NCI-H82 (cell line): ENCODE measurements around the gene ELL.

ENCODE experiments used
- DNase-seq: peaks from one replicate; lab custom pipeline; 2025; lab: John Stamatoyannopoulos, UW

ELL gene

DNA sequence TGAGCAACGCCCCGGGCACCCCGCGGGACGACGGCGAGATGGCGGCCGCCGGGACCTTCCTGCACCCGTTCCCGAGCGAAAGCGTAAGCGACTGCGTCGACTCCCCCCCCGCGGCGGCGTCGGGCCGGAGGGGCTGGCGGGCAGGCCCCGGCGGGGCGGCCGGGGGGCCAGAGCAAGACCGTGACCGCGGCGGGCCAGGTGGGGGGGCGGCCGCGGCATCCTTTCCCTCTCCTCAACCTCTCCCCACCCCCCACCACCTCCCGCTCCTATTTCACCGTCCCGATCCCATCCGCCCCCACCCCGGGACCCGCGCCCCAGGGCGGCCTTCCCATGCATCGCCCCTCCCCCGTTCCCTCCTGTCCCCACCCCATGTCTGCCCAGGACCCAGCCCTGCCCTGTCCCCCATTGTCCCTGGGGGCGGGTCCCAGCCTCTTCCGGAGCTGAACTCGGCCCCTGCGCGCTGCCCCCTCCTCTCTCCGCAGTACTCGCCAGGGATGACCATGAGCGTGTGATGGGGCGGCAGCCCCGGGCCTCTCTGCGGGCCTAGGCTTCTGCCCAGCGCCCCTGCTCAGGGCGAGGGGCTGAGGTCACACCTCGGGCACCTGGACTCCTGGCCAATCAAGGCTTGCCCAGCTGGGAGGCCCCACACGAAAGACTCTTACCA, 88.0 kb downstream of the ELL start:
- DNase-seq = no peak

DNA sequence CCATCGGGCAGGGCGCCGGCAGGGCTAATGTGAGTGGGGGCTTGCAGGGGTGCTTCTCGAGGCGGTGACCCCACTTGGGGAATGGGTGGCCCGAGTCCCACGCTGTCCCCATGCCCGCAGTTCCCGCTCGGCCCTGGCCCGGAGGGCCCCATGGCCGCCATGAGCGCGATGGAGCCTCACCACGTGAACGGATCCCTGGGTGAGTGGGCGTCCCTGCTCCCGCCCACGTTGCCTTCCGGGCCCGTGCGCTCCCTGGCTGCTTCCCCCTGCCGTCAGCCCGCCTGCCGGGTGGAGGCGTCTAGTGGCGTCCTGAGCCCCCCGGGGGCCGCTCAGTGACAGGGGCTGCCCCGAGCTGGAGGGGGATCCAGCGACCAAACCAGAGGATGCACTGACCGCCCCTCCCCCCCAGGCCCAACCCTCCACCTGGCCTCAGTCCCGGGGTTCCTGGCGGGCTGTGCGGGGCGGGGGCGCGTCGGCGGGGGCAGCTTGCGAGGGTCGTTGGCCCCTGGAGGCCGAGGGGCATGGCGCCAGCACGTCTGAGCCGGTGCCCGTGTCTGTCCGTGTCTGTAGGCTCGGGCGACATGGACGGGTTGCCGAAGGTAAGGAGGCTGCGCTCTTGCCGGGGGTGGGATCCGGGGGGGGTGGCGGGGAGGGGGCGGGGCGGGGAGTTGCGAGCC, 88.7 kb downstream of the ELL start:
- no peak for DNase-seq

DNA sequence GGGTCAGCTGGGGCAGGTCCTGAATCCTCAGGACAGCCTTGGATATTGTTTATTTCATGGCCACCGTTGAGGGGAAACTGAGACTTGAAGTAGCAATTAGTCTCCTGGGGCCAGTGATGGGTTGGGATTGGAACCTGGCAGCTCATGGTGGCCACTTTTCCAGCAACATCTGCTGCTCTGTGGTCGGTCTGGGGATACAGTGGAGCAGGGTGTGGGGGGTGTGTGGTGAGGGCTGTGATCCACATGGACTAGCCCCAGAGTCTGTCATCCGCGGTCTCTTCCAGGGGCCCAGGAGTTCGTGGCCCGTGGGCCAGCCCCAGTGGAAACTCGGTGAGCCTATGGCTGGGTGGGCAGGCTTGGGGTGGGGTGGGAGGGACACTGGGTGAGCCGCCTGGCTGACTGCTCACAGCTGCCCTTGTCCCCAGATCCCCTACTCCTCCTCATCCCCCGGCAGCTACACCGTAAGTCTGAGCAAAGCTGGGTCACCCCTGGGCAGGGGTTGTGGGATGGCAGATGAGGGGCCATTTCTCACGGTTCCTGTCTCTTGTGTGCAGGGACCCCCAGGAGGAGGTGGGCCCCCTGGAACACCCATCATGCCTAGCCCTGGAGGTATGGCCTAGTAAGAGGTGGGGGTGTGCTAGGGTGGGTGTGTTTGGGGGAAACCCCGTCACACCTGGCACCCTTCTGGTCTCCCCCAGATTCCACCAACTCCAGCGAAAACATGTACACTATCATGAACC, 89.4 kb downstream of the ELL start:
- DNase-seq = no peak

DNA sequence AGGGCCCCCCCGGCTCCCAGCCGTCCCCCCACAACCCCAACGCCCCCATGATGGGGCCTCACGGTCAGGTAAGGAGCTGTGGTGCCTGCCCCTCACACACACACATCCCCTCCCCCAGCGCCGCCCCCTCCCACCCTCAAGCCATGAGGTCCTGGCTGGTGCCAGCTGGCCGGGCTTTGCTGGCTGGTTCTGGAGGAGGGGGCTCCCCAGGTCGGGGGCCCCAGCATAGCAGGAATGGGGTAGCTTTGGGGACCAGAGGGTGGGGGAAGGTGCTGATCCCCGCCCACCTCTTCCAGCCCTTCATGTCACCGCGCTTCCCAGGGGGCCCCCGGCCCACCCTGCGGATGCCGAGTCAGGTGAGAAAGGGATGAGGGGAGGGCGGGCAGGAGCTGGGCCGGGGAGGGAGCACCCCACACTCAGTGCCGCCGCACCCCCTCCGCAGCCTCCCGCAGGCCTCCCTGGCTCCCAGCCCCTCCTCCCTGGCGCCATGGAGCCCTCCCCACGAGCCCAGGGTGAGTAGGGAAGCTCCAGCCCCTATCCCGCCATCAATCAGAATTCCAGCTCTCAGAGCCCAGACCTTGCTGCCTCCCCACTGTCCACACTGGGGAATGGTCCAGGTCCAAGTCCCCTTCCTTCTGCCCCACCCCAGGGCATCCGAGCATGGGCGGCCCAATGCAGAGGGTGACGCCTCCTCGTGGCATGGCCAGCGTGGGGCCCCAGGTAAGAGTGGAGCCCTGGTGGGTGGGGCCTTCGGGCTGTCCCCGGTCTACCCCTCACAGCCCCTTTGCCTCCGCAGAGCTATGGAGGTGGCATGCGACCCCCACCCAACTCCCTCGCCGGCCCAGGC, 90.3 kb downstream of the ELL start:
- DNase-seq = no peak

DNA sequence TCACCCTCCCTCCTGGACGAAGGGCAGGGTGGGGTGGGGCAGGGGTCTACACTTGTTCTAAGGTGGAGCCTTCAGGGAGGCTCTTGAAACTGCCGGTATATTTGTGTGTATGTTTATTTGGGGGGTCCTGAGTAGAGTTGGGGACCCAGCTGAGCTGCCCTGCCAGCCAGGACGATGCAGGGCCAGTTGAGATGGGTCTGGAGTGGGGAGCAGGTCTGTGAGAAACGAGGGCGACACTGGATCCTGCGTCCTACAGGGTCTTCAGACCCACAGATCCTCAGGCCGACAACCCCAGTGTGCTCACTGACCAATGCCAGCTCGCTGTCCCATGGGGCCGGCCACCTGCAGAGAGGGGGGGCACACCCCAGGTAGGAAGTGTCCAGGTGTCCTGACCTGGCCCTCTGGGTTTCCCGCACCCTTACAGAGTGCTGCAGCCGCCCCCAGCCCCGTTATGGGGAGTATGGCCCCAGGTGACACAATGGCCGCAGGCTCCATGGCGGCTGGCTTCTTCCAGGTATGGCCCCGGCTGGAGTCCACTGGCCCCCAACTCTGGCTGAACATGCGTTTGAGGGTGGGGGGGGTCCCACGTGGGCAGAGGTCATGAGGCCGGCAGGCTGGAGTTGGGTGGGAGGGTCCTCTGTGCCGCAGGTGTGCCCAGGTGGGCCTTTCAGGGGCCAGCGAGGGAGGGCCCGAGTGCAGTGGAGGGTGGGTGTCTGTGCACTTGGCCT, 91.3 kb downstream of the ELL start:
- no peak for DNase-seq

DNA sequence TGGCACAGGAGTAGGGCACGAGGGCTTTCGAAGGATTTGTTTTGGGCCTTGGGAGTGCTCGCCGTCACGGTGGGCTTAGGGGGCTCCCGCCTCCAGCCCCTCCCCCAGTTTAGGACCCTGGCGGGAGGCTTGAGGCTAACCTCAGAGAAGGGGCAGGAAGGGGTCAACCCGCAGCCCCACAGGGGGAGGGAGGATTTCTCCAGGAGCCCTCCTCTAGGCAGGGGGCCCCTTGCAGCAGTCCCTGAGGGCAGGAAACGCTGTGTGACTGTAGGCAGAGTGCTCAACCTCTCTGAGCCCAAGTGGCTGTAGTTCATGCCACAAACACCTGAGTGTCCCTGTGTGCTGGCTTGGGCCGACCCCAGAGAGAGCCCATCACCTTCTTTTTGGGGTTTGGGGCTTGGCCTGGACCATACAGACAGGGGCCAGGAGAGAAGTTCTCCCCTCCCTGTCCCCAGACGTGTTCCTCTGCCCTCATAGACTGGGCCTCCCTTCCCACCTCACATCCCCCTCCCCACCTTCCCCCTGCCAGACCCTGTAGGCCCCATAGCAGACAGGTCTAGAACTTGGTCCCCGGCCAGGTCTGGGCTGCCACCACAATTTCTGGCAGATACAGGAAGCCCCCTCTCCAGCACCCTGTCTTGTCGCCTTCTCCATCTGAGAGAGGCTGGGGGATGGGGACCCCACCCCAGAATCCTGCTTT, 92.0 kb downstream of the ELL start:
- DNase-seq = no peak

DNA sequence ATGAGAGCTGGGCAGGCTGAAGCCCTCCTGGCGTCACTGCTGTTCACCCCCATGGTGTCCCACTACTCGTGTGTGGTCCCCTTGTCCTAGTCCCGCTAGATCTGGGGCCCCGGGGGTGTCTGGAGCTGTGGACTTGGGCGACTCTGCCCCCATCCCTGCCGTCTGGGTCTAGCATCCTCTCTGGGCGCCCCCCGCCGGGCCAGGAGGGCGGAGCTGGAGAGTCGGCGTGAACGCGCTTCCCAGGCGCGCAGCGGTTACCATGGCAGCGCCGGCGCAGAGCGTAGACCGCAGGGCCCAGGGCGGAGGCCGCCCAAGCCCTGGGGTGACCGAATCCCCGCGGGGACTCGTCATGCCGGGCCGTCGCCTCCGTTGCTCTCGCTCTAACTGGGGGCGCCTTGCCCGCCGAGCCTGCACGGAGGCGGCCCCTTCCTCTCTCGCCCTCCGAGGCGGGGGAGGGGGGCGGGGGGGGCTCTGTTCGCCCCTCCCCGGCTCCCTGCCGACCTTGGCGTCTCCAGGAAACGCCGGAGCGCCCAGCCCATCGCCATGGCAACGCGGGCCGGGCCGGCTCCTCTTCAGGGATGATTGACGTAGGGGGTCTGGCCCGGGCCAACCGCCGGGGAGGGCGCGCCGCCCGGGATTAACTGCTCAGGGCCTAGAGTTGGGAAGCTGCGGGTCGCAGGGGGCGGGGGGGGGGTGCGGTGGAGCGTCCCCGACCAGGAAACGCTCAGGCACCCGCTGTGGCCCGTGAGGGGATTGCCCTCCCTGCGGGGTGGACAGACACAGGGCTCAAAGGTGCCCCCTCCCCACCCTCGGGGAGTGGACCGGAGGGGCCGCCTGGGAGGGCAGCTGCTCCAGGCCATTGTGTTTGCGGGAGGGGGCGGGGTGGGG, 92.8 kb downstream of the ELL start:
- peak; percentile 98 for DNase-seq

DNA sequence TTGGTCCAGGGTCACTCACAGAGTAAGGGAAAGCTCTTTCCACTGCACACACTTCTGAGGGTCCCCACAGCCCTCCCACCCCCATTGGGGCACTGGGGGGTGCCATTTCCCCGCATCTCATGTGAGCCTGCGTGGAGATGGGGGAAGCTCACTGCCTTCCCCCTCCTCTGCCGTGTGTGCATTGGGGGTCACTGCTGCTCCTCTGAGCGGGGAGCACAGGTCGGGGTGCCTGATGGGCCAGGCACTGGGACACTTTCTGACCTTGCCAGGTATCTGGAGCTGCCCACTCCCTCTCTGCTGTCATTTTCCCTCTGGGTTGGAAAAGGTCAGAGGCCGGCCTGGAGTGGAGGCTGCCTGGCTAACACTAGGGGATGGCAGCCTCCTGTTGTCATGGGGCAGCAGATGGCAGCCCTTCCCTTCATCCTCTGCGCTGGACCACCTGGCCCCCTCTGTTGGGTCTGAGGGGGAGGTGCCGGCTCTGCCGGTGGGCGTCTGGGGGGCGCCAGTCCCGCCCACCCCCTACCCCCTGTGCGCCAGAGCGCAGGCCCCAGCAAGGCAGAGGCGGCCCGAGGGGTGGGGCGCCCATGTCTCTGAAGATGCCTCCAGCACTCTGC, 93.6 kb downstream of the ELL start:
- peak; percentile 93 for DNase-seq

- no peak for DNase-seq
These were observed 94.1 kb downstream of the ELL start for GRCh38 chr19:18427743-18428113.

- no peak for DNase-seq
These were observed 94.7 kb downstream of the ELL start for GRCh38 chr19:18427080-18427742.

DNA sequence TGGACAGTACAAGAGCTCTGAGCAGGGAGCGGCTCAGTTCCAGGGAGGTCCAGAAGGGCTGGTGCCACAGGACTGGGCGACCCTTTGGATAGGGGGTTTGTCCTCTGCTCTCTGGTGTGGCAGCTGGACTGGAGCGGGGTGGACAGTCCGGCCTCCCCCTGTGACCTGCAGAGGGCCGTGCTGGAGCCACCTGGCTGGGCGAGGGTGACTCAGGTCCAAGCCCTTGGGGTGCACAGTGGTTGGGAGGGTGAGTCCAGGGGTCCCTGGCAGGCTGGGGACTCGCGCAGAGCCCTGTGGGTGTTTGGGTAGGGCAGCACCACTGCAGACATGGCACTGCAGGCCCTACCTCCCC, 95.5 kb downstream of the ELL start:
- no peak for DNase-seq

DNA sequence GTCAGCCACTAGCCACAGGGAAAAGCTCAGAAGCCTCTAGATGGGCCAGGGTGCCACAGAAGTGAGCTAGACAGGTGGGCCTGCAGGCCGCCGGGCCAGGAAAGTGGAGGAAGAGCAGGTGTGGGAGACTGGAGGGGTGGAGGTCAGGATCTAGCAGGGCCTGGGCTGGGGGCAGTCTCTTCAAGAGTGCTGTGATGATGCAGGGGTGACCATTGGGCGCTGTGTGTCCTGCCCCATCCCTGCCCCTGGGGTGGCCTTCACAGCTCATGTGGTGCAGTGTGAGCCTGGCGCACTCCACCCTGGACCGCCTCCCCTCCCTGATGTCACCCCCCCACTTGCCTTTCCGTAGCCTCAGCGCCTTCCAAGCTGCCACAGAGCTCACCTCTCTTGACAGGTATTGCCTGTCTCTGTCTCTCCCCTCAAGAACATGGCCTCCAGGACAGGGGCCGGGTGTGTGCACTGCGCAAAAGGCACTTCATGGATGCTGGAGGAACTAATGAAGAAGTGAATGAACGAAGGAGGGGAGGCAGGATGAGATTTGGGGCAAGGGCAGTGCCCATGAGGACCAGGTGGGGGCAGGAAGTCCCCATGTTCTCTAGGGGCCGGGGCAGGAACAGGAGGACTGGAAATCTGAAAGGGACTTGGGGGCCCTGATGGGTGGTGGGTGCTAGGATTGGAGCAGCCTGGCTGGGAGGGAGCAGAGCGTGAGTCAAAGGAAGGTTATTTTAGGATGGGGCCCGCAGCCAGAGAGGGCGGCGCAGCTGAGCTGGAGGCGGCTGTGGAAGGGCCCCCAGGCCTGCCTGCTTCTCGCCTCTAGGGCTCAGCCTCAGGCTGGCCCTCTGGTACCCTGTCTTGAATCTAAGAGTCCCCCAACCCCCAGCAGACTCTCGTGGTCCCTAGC, 96.1 kb downstream of the ELL start:
- DNase-seq = no peak

- no peak for DNase-seq
These were observed 96.9 kb downstream of the ELL start for GRCh38 chr19:18424890-18425514.

DNA sequence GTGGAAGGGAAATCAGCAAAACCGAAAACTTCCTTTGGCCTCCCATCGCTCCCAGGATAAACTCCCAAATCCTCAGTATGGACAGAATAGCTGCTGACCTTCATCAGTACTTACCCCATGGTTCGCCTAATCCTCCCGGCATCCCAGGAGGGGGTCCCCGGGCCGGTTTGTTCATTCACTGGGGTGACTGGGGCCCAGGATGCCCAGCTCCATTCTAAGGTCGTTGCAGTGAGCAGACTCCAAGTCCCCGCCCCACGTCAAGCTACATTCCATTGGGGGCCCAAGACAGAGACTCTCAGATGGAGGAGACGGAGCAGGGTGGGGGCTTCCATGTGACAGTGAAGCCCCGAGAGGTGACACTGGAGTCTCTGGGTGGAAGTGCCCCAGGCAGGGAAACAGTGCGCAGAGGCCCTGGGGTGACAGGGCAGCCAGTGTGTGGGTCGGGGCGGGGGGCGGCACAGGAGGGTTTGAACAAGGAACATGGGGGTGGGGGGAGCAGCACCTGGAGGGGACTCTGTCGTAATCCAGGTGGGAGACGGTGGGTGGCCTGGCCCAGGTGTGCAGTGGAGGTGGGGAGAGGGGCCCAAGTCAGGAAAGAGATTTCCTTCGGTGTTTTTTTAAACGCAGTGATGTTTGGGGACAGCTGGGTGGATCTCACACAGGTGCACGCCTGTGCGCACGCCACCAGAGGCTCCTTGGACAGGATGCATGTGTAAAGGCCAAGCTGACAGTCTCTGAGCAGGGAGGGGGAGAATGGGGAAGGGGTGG, 97.6 kb downstream of the ELL start:
- DNase-seq = no peak

DNA sequence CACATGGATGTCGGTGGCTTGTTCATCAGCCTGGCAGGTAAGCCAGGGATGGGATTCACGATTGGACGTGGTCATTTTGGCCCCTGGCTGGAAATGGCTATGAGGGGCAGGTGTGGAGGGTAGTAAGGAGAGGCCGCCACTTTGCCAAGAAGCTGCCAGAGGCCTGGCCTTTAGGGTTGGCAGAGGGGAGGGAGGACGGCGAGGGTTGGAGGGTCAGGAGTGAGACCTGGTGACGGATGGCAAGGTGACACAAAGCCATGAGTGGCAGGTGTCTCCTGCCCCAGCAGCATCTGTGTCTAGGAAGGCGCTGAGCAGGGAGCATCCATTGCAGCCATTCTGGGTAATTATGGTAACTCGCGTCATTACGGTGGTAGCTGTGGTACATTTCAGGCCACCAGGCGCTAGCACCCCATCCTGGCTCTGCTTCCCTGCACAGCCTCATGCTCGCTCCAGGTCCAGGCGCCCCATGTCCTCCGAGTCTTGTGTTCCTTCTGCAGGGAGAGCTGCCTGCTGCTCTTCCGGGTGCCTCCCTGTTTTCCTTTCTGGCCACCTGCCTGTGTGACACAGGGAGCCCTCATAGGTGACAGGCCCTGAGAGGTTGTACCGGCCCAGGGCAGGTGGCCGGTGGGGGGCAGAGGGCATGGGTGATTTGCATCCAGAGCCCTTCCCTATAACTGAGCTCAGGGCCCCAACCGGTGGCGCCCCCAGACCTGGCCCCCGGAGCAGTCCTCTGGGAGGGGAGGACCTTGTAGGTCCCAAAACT, 98.4 kb downstream of the ELL start:
- DNase-seq = no peak

DNA sequence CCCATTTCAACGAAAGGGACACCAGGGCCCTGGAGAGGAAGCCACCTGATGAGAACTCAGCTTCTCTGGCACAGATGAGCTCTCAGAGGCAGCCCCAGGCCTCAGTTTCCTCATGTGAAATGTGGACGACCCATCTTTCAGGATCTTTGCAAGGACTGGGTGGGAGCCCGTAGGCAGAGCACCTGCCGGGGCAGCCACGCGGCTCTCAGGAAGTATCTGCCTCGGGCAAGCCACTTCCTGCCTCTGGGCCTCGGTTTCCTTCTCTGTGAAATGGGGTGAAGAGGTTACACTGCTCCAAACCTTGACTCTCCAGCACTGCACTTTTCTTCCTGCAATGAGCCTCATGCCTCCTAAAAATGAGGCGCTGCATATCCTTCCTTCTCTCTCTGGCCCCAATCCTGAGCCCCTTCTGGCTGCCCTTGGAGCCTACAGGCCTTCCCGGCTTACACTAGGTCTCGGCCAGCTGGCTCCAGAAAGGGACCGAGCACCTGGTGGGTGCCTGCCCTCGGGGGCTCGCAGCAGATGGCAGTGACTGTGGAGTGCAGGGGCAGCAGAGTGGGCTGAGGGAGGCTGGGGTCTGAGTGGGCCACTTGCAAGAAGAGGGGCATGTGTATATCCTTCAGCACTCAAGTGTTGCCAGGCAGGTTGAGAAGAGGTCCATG, 99.2 kb downstream of the ELL start:
- no peak for DNase-seq
